SK-N-SH treated with all-trans-retinoic acid at 6 μM for 48 hours (cell line): Measurements from ENCODE around the gene SPATS2.

Experiments used
- ARNTL ChIP-seq: fragments of 450-650 bp; formaldehyde crosslinking; IDR thresholded peaks from 2 replicates; pipeline ENCODE4 v1.5.0; 2020; ENCODE audit warnings: low read depth, mild to moderate bottlenecking, moderate library complexity, borderline replicate concordance
- GLIS3 ChIP-seq: fragments of 250-450 bp; sonication (Bioruptor Pico); IDR thresholded peaks from 2 replicates; pipeline ENCODE4 v1.5.0; 2020; ENCODE audit warnings: mild to moderate bottlenecking, moderate library complexity
- ISL1 ChIP-seq: fragments of 250-450 bp; sonication (Bioruptor Pico); IDR thresholded peaks from 2 replicates; pipeline ENCODE4 v2.1.2; 2022; ENCODE audit warnings: mild to moderate bottlenecking, moderate library complexity
- RARB ChIP-seq: fragments of 250-450 bp; sonication (Bioruptor Pico); IDR thresholded peaks from 2 replicates; pipeline ENCODE4 v1.8.0; 2021; ENCODE audit warnings: mild to moderate bottlenecking, moderate library complexity
- SNAI2 ChIP-seq: fragments of 250-450 bp; sonication (Bioruptor Pico); IDR thresholded peaks from 2 replicates; pipeline ENCODE4 v1.5.0; 2020; ENCODE audit warnings: mild to moderate bottlenecking, moderate library complexity
- TOX ChIP-seq: fragments of 250-450 bp; sonication (Bioruptor Pico); IDR thresholded peaks from 2 replicates; pipeline ENCODE4 v1.8.0; 2021; ENCODE audit warnings: mild to moderate bottlenecking, moderate library complexity, borderline replicate concordance
- TSHZ2 ChIP-seq: fragments of 250-450 bp; sonication (Bioruptor Pico); IDR thresholded peaks from 2 replicates; pipeline ENCODE4 v1.5.0; 2020; ENCODE audit warnings: mild to moderate bottlenecking, moderate library complexity
- ZC3H10 ChIP-seq: fragments of 250-450 bp; sonication (Bioruptor Pico); IDR thresholded peaks from 2 replicates; pipeline ENCODE4 v1.5.1; 2021; ENCODE audit warnings: mild to moderate bottlenecking, moderate library complexity
- ZFP30 ChIP-seq: fragments of 450-650 bp; formaldehyde crosslinking; IDR thresholded peaks from 2 replicates; pipeline ENCODE4 v1.5.0; 2022; ENCODE audit warnings: mild to moderate bottlenecking, moderate library complexity
- ZNF70 ChIP-seq: fragments of 450-650 bp; formaldehyde crosslinking; IDR thresholded peaks from 2 replicates; pipeline ENCODE4 v1.5.0; 2020; ENCODE audit warnings: mild to moderate bottlenecking, moderate library complexity
- TF ChIP-seq, protein P1 (sequence below): fragments of 250-450 bp; sonication (Bioruptor Pico); IDR thresholded peaks from 2 replicates; pipeline ENCODE4 v1.8.0; 2020; ENCODE audit warnings: mild to moderate bottlenecking, moderate library complexity, borderline replicate concordance
- TF ChIP-seq, protein P2 (sequence below): fragments of 250-450 bp; sonication (Bioruptor Pico); IDR thresholded peaks from 2 replicates; pipeline ENCODE4 v1.5.1; 2020; ENCODE audit warnings: low read depth, mild to moderate bottlenecking, moderate library complexity
- TF ChIP-seq, protein P3 (sequence below): fragments of 250-450 bp; sonication (Bioruptor Pico); IDR thresholded peaks from 2 replicates; pipeline ENCODE4 v1.5.1; 2021; ENCODE audit warnings: mild to moderate bottlenecking, moderate library complexity

- TF ChIP-seq ISL1 (CRISPR knock-in tag) (peak; percentile 19; the same call in 1 of the 2 replicates), TOX (no peak; the same call in 1 of the 2 replicates), ZFP30 (no peak), GLIS3 (CRISPR knock-in tag) (no peak), SNAI2 (CRISPR knock-in tag) (no peak), ARNTL (CRISPR knock-in tag) (no peak), TSHZ2 (CRISPR knock-in tag) (no peak), ZNF70 (CRISPR knock-in tag) (no peak), ZC3H10 (CRISPR knock-in tag) (no peak), RARB (CRISPR knock-in tag) (no peak)
- TF ChIP-seq, protein P1, sequence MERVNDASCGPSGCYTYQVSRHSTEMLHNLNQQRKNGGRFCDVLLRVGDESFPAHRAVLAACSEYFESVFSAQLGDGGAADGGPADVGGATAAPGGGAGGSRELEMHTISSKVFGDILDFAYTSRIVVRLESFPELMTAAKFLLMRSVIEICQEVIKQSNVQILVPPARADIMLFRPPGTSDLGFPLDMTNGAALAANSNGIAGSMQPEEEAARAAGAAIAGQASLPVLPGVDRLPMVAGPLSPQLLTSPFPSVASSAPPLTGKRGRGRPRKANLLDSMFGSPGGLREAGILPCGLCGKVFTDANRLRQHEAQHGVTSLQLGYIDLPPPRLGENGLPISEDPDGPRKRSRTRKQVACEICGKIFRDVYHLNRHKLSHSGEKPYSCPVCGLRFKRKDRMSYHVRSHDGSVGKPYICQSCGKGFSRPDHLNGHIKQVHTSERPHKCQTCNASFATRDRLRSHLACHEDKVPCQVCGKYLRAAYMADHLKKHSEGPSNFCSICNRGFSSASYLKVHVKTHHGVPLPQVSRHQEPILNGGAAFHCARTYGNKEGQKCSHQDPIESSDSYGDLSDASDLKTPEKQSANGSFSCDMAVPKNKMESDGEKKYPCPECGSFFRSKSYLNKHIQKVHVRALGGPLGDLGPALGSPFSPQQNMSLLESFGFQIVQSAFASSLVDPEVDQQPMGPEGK (CRISPR knock-in tag), result no peak
- TF ChIP-seq, protein P2, sequence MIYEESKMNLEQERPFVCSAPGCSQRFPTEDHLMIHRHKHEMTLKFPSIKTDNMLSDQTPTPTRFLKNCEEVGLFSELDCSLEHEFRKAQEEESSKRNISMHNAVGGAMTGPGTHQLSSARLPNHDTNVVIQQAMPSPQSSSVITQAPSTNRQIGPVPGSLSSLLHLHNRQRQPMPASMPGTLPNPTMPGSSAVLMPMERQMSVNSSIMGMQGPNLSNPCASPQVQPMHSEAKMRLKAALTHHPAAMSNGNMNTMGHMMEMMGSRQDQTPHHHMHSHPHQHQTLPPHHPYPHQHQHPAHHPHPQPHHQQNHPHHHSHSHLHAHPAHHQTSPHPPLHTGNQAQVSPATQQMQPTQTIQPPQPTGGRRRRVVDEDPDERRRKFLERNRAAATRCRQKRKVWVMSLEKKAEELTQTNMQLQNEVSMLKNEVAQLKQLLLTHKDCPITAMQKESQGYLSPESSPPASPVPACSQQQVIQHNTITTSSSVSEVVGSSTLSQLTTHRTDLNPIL (CRISPR knock-in tag), result peak; percentile 24; the same call in 1 of the 2 replicates
- TF ChIP-seq, protein P3, sequence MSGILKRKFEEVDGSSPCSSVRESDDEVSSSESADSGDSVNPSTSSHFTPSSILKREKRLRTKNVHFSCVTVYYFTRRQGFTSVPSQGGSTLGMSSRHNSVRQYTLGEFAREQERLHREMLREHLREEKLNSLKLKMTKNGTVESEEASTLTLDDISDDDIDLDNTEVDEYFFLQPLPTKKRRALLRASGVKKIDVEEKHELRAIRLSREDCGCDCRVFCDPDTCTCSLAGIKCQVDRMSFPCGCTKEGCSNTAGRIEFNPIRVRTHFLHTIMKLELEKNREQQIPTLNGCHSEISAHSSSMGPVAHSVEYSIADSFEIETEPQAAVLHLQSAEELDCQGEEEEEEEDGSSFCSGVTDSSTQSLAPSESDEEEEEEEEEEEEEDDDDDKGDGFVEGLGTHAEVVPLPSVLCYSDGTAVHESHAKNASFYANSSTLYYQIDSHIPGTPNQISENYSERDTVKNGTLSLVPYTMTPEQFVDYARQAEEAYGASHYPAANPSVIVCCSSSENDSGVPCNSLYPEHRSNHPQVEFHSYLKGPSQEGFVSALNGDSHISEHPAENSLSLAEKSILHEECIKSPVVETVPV (CRISPR knock-in tag), result no peak
Measured at GRCh38 chr12:49491823-49492222, 124.6 kb downstream of the SPATS2 start.
